Prostate gland (tissue), 2 donors: Measurements from ENCODE around the gene RAB11FIP5. TPM values are rescaled to one million over a fixed set of nuclear protein-coding genes. Genes with fewer than 3 reads are reported as not detected.

Experiments
- DNase-seq: peaks from one replicate; pipeline ENCODE4 v3.0.0-alpha.2; 2019; ENCODE audit warnings: low spot score
- H3K27ac ChIP-seq, 2 donors: fragments of 200-600 bp; sonication (generic); 2 replicates each; pipeline ENCODE4 v1.5.1; 2017 to 2019
- H3K27me3 ChIP-seq: fragments of 200-600 bp; sonication (generic); replicated peaks from 2 replicates; pipeline ENCODE4 v1.5.1; 2019; ENCODE audit not compliant: insufficient read depth
- H3K36me3 ChIP-seq, 2 donors: fragments of 200-600 bp; sonication (generic); 1 replicate in 1 of 2; 2 replicates in 1 of 2; pipeline versions ENCODE4 v1.5.1 to v1.8.1; 2017 to 2019
- H3K4me1 ChIP-seq: fragments of 200-600 bp; sonication (generic); replicated peaks from 2 replicates; pipeline ENCODE4 v1.5.1; 2019
- H3K4me3 ChIP-seq, 2 donors: fragments of 200-600 bp; sonication (generic); 2 replicates each; pipeline ENCODE4 v1.5.1; 2017 to 2019
- H3K9me3 ChIP-seq: fragments of 200-600 bp; sonication (generic); 2 replicates; pipeline ENCODE4 v1.5.1; 2017
- CTCF ChIP-seq, 4 experiments: fragments of 200-600 bp in 2 of 4; fragments of 450-650 bp in 2 of 4; sonication (generic) in 2 of 4; IDR thresholded peaks; 1 replicate in 3 of 4; 2 replicates in 1 of 4; pipeline ENCODE4 v1.5.1; 2016 to 2019; ENCODE audit warnings: antibody characterized with exemption in 4 of 4, mild to moderate bottlenecking in 2 of 4, moderate library complexity in 2 of 4
- POLR2A ChIP-seq: fragments of 450-650 bp; IDR thresholded peaks from one replicate; pipeline ENCODE4 v1.6.1; 2016; ENCODE audit warnings: antibody characterized with exemption, mild to moderate bottlenecking
- POLR2AphosphoS5 ChIP-seq: sonication (generic); formaldehyde crosslinking; IDR thresholded peaks from one replicate; pipeline ENCODE4 v1.6.1; 2017; ENCODE audit warnings: antibody characterized with exemption
- WGBS: methylation state at CpG from one replicate; pipeline ENCODE4 v1.1.5; 2018; 5-methylcytosine and 5-hydroxymethylcytosine counted together
- intact Hi-C: fragments of 100-400 bp; cut with DNase I; formaldehyde crosslinking; loops from one replicate; pipeline ENCODE4 v1.14.2; 2022
- total RNA-seq, 2 donors: library from RNA; depleted of rRNA; stranded (reverse); fragments of >200 nt; gene quantifications; one replicate each; pipeline ENCODE4 v1.1.0, GENCODE V29; 2016

The RAB11FIP5 gene
- total RNA-seq, 2 donors from 2014 or later: 24.1 to 47.7 TPM

GRCh38 chr2:73116182-73116960 lies 3.6 kb upstream of the RAB11FIP5 start:
- no peak for DNase-seq
- H3K36me3 ChIP-seq: no peaks in the 10 kb centered on the region
- H3K27ac ChIP-seq: no peak overlapping the region
- no peaks in the 10 kb centered on the region for H3K27me3 ChIP-seq
- TF ChIP-seq POLR2A (no peak), POLR2AphosphoS5 (no peak), CTCF (IDR thresholded peaks at IDR 0.05) (no peak)
- H3K4me3 ChIP-seq: no peak overlapping the region
- no peaks in the 10 kb centered on the region for H3K9me3 ChIP-seq
- H3K4me1 ChIP-seq: no peaks in the 10 kb centered on the region
- WGBS: 51% methylated on average over 8 of the region's 8 CpGs
- intact Hi-C loops: no loop called here

GRCh38 chr2:73114273-73114867 lies 1.6 kb upstream of the RAB11FIP5 start:
- WGBS: 76% methylated on average over 4 of the region's 4 CpGs
- no peak for DNase-seq
- Histone ChIP-seq H3K9me3 (no peaks in the 10 kb centered on the region), H3K27ac (no peak overlapping the region), H3K36me3 (no peaks in the 10 kb centered on the region), H3K27me3 (no peaks in the 10 kb centered on the region), H3K4me1 (peaks cover 10% of the 10 kb centered on the region), H3K4me3 (no peak overlapping the region)
- TF ChIP-seq POLR2AphosphoS5 (no peak), POLR2A (no peak), CTCF (IDR thresholded peaks at IDR 0.05) (no peak)
- intact Hi-C loops: no loop called here

- intact Hi-C loops: loop anchor here (2.0 kb wide), 1 partner anchor 41 kb away; the partner anchor contains the start of gene SFXN5
Measured at GRCh38 chr2:73112026-73112912, 479 bp downstream of the RAB11FIP5 start.

More at GRCh38 chr2:73112026-73112912, 479 bp downstream of the RAB11FIP5 start:
- Histone ChIP-seq H3K9me3 (no peaks in the 10 kb centered on the region), H3K27ac (peak overlapping the region; percentile 81 to 90), H3K27me3 (no peaks in the 10 kb centered on the region), H3K36me3 (no peaks in the 10 kb centered on the region), H3K4me1 (peaks cover 10% of the 10 kb centered on the region), H3K4me3 (peak overlapping the region; percentile 80)
- WGBS: under 1% methylated on average over 62 of the region's 88 CpGs
- TF ChIP-seq POLR2A (peak; percentile 62), POLR2AphosphoS5 (no peak), CTCF (IDR thresholded peaks at IDR 0.05) (peak in 1 of 4 experiments; percentile 9)
- no peak for DNase-seq
